ENCODE measurements around the gene CORO2A. TPM values are rescaled to one million over a fixed set of nuclear protein-coding genes. Genes with fewer than 3 reads are reported as not detected.

The CORO2A gene
- total and polyA plus RNA-seq, 7 donors = 0.09 to 0.30 (median 0.12) TPM

DNA sequence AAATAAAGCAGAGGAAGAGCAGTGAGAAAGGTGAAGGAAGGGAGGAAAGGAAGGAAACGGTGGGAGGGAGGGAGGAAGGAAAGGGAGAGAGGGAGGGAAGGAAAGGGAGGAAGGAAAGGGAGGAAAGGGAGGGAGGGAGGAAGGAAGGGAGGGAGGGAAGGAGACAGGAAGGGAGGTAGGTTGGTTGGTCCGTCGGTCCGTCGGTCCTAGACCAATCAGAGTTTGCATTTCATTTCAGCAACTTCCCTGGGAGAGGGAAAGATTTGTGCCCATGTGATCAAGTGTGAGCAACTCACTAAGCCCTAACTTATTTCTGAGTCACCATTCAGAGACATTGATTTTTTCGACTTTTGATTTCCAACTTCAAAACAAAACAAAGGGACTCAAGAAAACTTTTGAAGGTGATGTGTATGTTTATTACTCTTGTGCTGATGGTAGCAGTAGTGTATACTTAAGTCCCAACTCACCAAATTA, 117.1 kb downstream of the CORO2A start:
- TF ChIP-seq, protein P1, sequence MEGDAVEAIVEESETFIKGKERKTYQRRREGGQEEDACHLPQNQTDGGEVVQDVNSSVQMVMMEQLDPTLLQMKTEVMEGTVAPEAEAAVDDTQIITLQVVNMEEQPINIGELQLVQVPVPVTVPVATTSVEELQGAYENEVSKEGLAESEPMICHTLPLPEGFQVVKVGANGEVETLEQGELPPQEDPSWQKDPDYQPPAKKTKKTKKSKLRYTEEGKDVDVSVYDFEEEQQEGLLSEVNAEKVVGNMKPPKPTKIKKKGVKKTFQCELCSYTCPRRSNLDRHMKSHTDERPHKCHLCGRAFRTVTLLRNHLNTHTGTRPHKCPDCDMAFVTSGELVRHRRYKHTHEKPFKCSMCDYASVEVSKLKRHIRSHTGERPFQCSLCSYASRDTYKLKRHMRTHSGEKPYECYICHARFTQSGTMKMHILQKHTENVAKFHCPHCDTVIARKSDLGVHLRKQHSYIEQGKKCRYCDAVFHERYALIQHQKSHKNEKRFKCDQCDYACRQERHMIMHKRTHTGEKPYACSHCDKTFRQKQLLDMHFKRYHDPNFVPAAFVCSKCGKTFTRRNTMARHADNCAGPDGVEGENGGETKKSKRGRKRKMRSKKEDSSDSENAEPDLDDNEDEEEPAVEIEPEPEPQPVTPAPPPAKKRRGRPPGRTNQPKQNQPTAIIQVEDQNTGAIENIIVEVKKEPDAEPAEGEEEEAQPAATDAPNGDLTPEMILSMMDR (IDR thresholded peaks at IDR 0.05) = no peak
- 49 to 59% (median 53%) methylated on average over 6 of the region's 6 CpGs for WGBS, 3 donors
- Histone ChIP-seq H3K36me3 (ENCODE audit: insufficient read depth in 1 of 2, low read depth in 1 of 2) (peaks cover 0 to 35% of the 10 kb centered on the region in 2 donors), H3K4me1 (no peaks in the 10 kb centered on the region), H3K27ac (no peak overlapping the region), H3K4me3 (no peak overlapping the region), H3K9me3 (no peaks in the 10 kb centered on the region), H3K27me3 (ENCODE audit: insufficient read depth in 3 of 3, low read length in 2 of 3) (no peaks in the 10 kb centered on the region)
- intact Hi-C loops (cut with DNase I) = loop anchor here (2.0 to 10.0 kb wide), 3 partner anchors 59 to 189 kb away; no protein-coding TSS in a partner anchor
- DNase-seq (no peak), ATAC-seq (peak in 3 of 4 donors; percentile 43 to 55 (median 55))

DNA sequence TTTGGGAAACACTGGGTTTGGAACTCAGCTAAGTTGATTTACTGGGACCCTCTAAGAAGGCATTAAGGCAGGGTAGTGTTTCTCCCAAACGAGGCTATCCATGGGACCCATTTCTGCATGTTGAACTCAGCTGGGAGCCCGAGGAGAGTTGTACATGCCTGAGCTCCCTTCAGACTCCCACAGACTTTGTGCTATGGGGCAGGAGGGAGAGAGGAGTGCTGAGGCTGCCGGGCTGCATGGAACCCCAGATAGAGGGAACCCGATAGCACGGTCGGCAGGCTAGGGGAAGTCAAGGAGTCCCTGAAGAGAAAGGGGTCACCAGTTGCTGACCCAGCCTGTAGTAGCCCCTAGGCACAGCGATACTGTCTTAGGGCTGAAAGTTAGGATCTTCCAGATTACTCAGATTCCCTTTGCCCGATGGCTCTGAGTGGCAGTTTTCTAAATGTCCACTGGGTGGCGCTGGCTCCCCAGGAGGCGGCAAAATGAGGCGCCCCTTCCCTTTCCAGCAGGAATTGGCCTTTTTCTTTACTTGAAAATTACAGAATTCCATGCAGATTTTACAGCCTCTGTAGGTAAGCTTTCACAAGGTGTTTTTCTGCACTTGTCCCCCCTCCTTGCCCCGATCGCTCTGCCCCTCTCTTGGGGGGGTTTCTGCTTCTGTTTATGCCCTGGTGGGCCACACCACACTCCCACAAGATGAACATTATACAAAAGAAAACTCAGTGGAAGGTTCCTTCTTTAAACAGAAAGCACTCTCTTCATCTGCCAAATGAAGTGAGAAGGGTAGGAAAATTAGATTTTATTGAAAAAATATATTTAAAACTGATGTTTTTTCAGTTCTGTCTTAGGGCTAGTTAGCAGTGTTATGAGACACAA, 118.1 kb downstream of the CORO2A start:
- no peak overlapping the region for H3K27ac ChIP-seq
- intact Hi-C loops (cut with DNase I) = loop anchor here (2.0 to 10.0 kb wide), 4 partner anchors 60 to 190 kb away; no protein-coding TSS in a partner anchor
- ATAC-seq = peak in 3 of 4 donors; percentile 53 to 76 (median 67)
- H3K4me1 ChIP-seq = no peaks in the 10 kb centered on the region
- WGBS, 3 donors = 35 to 36% (median 35%) methylated on average over 13 of the region's 13 CpGs
- peaks cover 0 to 29% of the 10 kb centered on the region in 2 donors for H3K36me3 ChIP-seq (ENCODE audit: insufficient read depth in 1 of 2, low read depth in 1 of 2)
- DNase-seq = peak; percentile 50 to 74
- TF ChIP-seq, protein P1 (IDR thresholded peaks at IDR 0.05) = peak; percentile 88
- no peaks in the 10 kb centered on the region for H3K27me3 ChIP-seq (ENCODE audit: insufficient read depth in 3 of 3, low read length in 2 of 3)
- no peak overlapping the region for H3K4me3 ChIP-seq
- H3K9me3 ChIP-seq = no peaks in the 10 kb centered on the region

DNA sequence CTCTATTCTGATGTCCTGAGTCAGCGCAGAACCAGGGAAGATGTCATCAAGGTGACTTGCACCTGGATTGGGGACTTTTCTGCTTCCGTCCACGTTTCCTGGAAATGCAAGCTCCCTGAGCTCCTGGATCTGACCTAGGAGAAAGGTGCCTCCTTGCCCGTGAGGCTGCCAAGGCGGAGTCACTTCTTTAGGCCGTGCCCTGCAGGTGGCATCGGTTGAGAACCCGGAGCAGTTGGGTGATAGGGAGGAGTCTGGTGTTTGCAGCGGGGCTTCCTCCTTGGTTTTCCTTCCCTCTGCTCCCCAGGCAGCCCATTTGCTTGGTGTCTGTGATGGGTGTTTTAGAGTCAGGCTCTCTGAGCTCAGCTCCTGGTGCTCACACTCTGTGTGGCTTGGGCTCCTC, 120.7 kb downstream of the CORO2A start:
- Histone ChIP-seq H3K27ac (no peak overlapping the region), H3K4me1 (no peaks in the 10 kb centered on the region), H3K36me3 (ENCODE audit: insufficient read depth in 1 of 2, low read depth in 1 of 2) (peaks cover 0 to 9% of the 10 kb centered on the region in 2 donors), H3K9me3 (no peaks in the 10 kb centered on the region), H3K4me3 (no peak overlapping the region), H3K27me3 (ENCODE audit: insufficient read depth in 3 of 3, low read length in 2 of 3) (no peaks in the 10 kb centered on the region)
- intact Hi-C loops (cut with DNase I) = loop anchor here (5.0 to 10.0 kb wide), 3 partner anchors 63 to 193 kb away; no protein-coding TSS in a partner anchor
- TF ChIP-seq, protein P1 (IDR thresholded peaks at IDR 0.05) = no peak
- ATAC-seq (no peak), DNase-seq (no peak)
- WGBS, 3 donors = 88 to 91% (median 88%) methylated on average over 9 of the region's 9 CpGs

Other genes starting within 250 kb of the CORO2A start
- 10 to 100 TPM; 52.8 to 73.9 (median 66.5) TPM for gene ANP32B, start 209.3 kb downstream of the CORO2A start, total RNA-seq
- gene ANP32B, start 209.3 kb downstream of the CORO2A start, polyA plus RNA-seq = 100 to 1,000 TPM in 1 of 3 donors, 10 to 100 TPM in 2; 65.0 to 136 (median 74.2) TPM
- 10 to 100 TPM; 21.1 to 53.8 (median 26.5) TPM for gene NANS, start 135.9 kb downstream of the CORO2A start, total RNA-seq
- gene NANS, start 135.9 kb downstream of the CORO2A start, polyA plus RNA-seq = 100 to 1,000 TPM in 1 of 3 donors, 10 to 100 TPM in 2; 33.2 to 168 (median 48.9) TPM
- gene TRIM14, start 73.4 kb downstream of the CORO2A start, total RNA-seq = 1 to 10 TPM in 3 of 4 donors, under 1 TPM in 1; 0.79 to 2.5 (median 1.9) TPM
- gene TRIM14, start 73.4 kb downstream of the CORO2A start, polyA plus RNA-seq = under 1 TPM; 0.13 to 0.70 (median 0.38) TPM
- 1 to 10 TPM; 1.9 to 2.7 (median 2.4) TPM for gene TBC1D2, start 63.0 kb upstream of the CORO2A start, total RNA-seq
- gene TBC1D2, start 63.0 kb upstream of the CORO2A start, polyA plus RNA-seq = 1 to 10 TPM; 1.3 to 2.9 (median 1.4) TPM